Transverse colon (tissue), 4 donors: ENCODE results near the gene LMO7. TPM values are rescaled to one million over a fixed set of nuclear protein-coding genes. Genes with fewer than 3 reads are reported as not detected.

Experiments used
- DNase-seq: peaks from one replicate; pipeline ENCODE4 v3.0.0-alpha.2; 2019
- H3K27ac ChIP-seq, 4 donors: fragments of 200-600 bp; sonication (generic); 2 replicates each; pipeline ENCODE4 v1.5.1; 2016 to 2018; ENCODE audit warnings: inconsistent platforms in 4 of 4
- H3K27me3 ChIP-seq: fragments of 200-600 bp; sonication (generic); 2 replicates; pipeline ENCODE4 v1.5.1; 2017; ENCODE audit warnings: inconsistent platforms
- H3K36me3 ChIP-seq, 4 donors: fragments of 200-600 bp; sonication (generic); 2 replicates each; pipeline ENCODE4 v1.5.1; 2017 to 2019; ENCODE audit warnings: inconsistent platforms in 4 of 4
- H3K4me1 ChIP-seq, 4 donors: fragments of 200-600 bp; sonication (generic); 2 replicates each; pipeline ENCODE4 v1.5.1; 2017 to 2020; ENCODE audit warnings: inconsistent platforms in 4 of 4
- H3K4me3 ChIP-seq, 4 donors: fragments of 200-600 bp; sonication (generic); 1 replicate in 1 of 4; 2 replicates in 3 of 4; pipeline versions ENCODE4 v1.5.1 to v1.6.1; 2017 to 2019; ENCODE audit warnings: inconsistent platforms in 4 of 4
- H3K9me3 ChIP-seq, 2 donors: fragments of 200-600 bp; sonication (generic); 2 replicates each; pipeline ENCODE4 v1.5.1; 2017 to 2019; ENCODE audit warnings: inconsistent platforms in 2 of 2
- EP300 ChIP-seq: sonication (generic); formaldehyde crosslinking; IDR thresholded peaks from one replicate; pipeline ENCODE4 v1.6.1; 2017; ENCODE audit warnings: antibody characterized with exemption, low read depth
- POLR2A ChIP-seq: fragments of 450-650 bp; IDR thresholded peaks from one replicate; pipeline ENCODE4 v1.6.1; 2016; ENCODE audit warnings: antibody characterized with exemption, mild to moderate bottlenecking, moderate library complexity
- POLR2AphosphoS5 ChIP-seq, 3 donors: sonication (generic); formaldehyde crosslinking; IDR thresholded peaks; one replicate each; pipeline ENCODE4 v1.6.1; 2016; ENCODE audit warnings: antibody characterized with exemption in 3 of 3
- WGBS, 2 donors: methylation state at CpG; one replicate each; pipeline ENCODE4 v1.1.5; 2018; ENCODE audit warnings: low coverage in 1 of 2; 5-methylcytosine and 5-hydroxymethylcytosine counted together
- in situ Hi-C, 4 donors: fragments of 200-750 bp; cut with MboI; loops; one replicate each; pipeline versions ENCODE4 v1.15.0 to v1.15.1; 2017; ENCODE audit warnings: low sequenced_read_pairs in 3 of 4, low pct_ligation_motif_present in 1 of 4, low pct_unique_long_range_greater_than_20kb in 1 of 4
- intact Hi-C: fragments of 100-400 bp; cut with DNase I; formaldehyde crosslinking; loops from one replicate; pipeline ENCODE4 v1.15.1; 2023; ENCODE audit warnings: low total_unique reads
- total RNA-seq, 4 donors: library from RNA; depleted of rRNA; stranded (reverse); fragments of >200 nt; gene quantifications; one replicate each; pipeline ENCODE4 v1.1.0, GENCODE V29; 2016
- TF ChIP-seq, protein P1 (sequence below), 5 experiments: fragments of 200-600 bp in 3 of 5; fragments of 450-650 bp in 2 of 5; sonication (generic) in 3 of 5; IDR thresholded peaks; 1 replicate in 2 of 5; 2 replicates in 3 of 5; pipeline ENCODE4 v1.5.1; 2016 to 2017; ENCODE audit warnings: antibody characterized with exemption in 5 of 5, inconsistent platforms in 3 of 5, mild to moderate bottlenecking in 2 of 5, moderate library complexity in 1 of 5

Gene LMO7
- total RNA-seq, 4 donors from 2014 or later = 82.6 to 304 (median 190) TPM

DNA sequence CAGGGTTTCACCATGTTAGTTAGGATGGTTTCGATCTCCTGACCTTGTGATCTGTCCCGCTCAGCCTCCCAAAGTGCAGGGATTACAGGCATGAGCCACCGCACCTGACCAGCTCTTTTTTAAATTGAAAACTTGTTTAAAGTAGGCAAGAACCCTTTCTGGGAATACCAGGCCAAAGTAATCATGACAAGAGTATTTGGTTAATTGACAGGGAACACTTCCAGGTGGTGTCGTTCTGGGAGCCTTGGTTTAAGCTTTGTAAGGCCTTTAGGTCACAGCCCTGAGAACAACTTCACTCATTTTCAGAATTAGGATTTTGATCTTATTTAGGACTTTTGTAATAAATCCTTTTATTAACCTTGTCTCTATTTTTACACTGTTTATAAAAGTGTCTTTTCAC lies 115.2 kb downstream of the LMO7 start:
- TF ChIP-seq, protein P1, sequence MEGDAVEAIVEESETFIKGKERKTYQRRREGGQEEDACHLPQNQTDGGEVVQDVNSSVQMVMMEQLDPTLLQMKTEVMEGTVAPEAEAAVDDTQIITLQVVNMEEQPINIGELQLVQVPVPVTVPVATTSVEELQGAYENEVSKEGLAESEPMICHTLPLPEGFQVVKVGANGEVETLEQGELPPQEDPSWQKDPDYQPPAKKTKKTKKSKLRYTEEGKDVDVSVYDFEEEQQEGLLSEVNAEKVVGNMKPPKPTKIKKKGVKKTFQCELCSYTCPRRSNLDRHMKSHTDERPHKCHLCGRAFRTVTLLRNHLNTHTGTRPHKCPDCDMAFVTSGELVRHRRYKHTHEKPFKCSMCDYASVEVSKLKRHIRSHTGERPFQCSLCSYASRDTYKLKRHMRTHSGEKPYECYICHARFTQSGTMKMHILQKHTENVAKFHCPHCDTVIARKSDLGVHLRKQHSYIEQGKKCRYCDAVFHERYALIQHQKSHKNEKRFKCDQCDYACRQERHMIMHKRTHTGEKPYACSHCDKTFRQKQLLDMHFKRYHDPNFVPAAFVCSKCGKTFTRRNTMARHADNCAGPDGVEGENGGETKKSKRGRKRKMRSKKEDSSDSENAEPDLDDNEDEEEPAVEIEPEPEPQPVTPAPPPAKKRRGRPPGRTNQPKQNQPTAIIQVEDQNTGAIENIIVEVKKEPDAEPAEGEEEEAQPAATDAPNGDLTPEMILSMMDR (IDR thresholded peaks at IDR 0.05) = no peak
- no peak for TF ChIP-seq POLR2A
- TF ChIP-seq POLR2AphosphoS5 (IDR thresholded peaks at IDR 0.05) = no peak
- TF ChIP-seq EP300 = no peak
- 91 to 94% methylated on average over 4 of the region's 4 CpGs for WGBS, 2 donors
- H3K36me3 ChIP-seq = no peaks in the 10 kb centered on the region
- no peak for DNase-seq
- no peak overlapping the region for H3K4me3 ChIP-seq
- in situ Hi-C loops (no loop called here), intact Hi-C loops (loop anchor here (10.0 kb wide), 1 partner anchor 887 kb away; no protein-coding TSS in a partner anchor)
- H3K4me1 ChIP-seq = no peaks in the 10 kb centered on the region
- no peaks in the 10 kb centered on the region for H3K27me3 ChIP-seq
- H3K27ac ChIP-seq = no peak overlapping the region
- no peaks in the 10 kb centered on the region for H3K9me3 ChIP-seq

DNA sequence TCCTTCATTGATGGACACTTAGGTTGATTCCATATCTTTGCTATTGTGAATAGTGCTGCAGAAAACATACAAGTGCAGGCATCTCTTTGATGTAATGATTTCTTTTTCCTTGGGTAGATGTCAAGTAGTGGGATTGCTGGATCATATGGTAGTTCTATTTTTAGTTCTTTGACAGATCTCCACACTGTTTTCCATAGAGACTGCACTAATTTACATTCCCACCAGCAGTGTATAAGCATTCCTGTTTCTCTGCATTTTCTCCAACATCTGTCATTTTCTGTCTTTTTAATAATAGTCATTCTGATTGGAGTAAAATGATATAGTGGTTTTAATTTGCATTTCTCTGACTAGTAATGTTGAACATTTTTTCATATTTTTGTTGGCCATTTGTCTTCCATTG lies 116.7 kb downstream of the LMO7 start:
- in situ Hi-C loops (no loop called here), intact Hi-C loops (loop anchor here (10.0 kb wide), 1 partner anchor 888 kb away; no protein-coding TSS in a partner anchor)
- DNase-seq = no peak
- no peaks in the 10 kb centered on the region for H3K27me3 ChIP-seq
- no peak overlapping the region for H3K4me3 ChIP-seq
- TF ChIP-seq POLR2A = no peak
- TF ChIP-seq EP300 = no peak
- TF ChIP-seq, protein P1 (IDR thresholded peaks at IDR 0.05) = no peak
- no peak for TF ChIP-seq POLR2AphosphoS5 (IDR thresholded peaks at IDR 0.05)
- H3K36me3 ChIP-seq = no peaks in the 10 kb centered on the region
- no peaks in the 10 kb centered on the region for H3K9me3 ChIP-seq
- H3K27ac ChIP-seq = no peak overlapping the region
- no peaks in the 10 kb centered on the region for H3K4me1 ChIP-seq

DNA sequence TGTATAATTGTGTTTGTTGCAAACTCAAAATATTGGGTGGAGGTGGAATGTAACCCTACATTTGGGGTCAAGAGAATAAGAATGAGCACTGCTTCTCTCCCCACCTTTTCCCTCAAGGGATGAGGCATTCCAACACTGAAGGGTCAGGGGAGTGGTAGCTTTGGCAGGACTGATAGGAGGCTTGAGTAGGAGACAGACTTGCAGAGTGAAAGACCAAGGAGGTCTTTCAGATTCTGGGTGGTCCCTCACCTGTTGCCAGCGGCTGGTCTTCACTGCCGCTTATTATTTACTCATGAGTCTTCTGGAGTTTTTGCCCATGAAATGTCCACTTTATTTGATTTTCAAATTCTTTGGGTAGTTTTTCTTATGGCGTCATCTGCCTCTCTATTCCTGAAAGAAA lies 118.8 kb downstream of the LMO7 start:
- no peaks in the 10 kb centered on the region for H3K27me3 ChIP-seq
- intact Hi-C loops (loop anchor here (10.0 kb wide), 1 partner anchor 890 kb away; no protein-coding TSS in a partner anchor), in situ Hi-C loops (no loop called here)
- no peak for TF ChIP-seq POLR2AphosphoS5 (IDR thresholded peaks at IDR 0.05)
- peaks cover 0 to 11% (median 4%) of the 10 kb centered on the region in 4 donors for H3K4me1 ChIP-seq
- H3K4me3 ChIP-seq = no peak overlapping the region
- no peak overlapping the region for H3K27ac ChIP-seq
- 83 to 96% methylated on average over 2 to 3 of the region's 3 CpGs for WGBS, 2 donors
- H3K9me3 ChIP-seq = no peaks in the 10 kb centered on the region
- no peak for DNase-seq
- no peaks in the 10 kb centered on the region for H3K36me3 ChIP-seq

DNA sequence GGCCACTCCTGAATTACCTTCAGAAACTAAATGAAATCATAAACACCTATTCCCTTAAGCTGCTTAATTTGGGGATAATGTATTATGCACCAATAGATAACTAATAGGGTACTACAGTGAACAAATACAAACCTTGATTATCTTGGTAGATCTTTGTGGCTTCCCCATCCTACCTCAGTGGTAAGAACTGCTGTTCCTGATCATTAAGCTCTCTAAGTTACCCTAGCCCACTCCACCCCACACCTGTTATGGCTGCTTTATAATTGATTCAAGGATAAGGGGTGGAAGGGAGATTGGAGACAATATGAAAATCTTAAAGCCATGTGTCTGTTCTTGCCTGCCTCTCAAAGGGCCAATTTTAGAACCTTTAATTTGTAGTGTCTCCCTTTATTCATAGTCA lies 121.2 kb downstream of the LMO7 start:
- intact Hi-C loops = loop anchor here (10.0 kb wide), 1 partner anchor 893 kb away; no protein-coding TSS in a partner anchor
- DNase-seq = no peak
- TF ChIP-seq EP300 = no peak
- no peak for TF ChIP-seq POLR2A
- no peak for TF ChIP-seq POLR2AphosphoS5 (IDR thresholded peaks at IDR 0.05)
- TF ChIP-seq, protein P1 (IDR thresholded peaks at IDR 0.05) = no peak
- Histone ChIP-seq H3K9me3 (no peaks in the 10 kb centered on the region), H3K4me3 (no peak overlapping the region), H3K27ac (no peak overlapping the region), H3K36me3 (no peaks in the 10 kb centered on the region), H3K4me1 (peaks cover 0 to 18% (median 5%) of the 10 kb centered on the region in 4 donors), H3K27me3 (no peaks in the 10 kb centered on the region)
- in situ Hi-C loops = no loop called here

DNA sequence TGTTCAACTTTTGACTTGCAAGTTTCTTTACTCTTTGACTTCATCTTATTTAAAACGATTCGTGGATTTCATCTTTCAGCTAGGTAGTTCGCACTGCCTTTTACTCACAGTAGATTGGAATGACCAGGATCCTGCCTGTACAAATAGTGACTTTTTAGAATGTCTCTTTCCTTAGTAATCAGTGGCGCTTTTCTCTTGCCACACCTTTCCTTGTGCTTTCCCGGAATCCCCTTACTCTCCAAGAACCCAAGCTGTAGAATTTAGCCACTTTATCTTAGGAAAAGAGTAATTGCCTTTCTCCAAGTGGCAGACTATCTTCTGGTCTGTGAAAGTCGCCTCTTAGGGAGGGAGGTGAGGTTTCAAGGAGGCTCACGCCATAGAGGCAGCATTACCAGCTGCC lies 123.4 kb downstream of the LMO7 start:
- DNase-seq = no peak
- Histone ChIP-seq H3K27me3 (no peaks in the 10 kb centered on the region), H3K36me3 (no peaks in the 10 kb centered on the region), H3K27ac (peak overlapping the region; percentile 80 to 86 (median 83)), H3K4me1 (peaks cover 0 to 22% (median 9%) of the 10 kb centered on the region in 4 donors), H3K9me3 (no peaks in the 10 kb centered on the region), H3K4me3 (peak overlapping the region in 1 of 4 donors; percentile 11)
- no peak for TF ChIP-seq POLR2AphosphoS5 (IDR thresholded peaks at IDR 0.05)
- in situ Hi-C loops = no loop called here
- intact Hi-C loops = loop anchor here (10.0 kb wide), 1 partner anchor 895 kb away; no protein-coding TSS in a partner anchor
- WGBS, 2 donors = 44 to 68% methylated on average over 5 to 7 of the region's 7 CpGs
